B cell (primary cell): ENCODE data around the gene KDELR3. TPM values are rescaled to one million over a fixed set of nuclear protein-coding genes. Genes with fewer than 3 reads are reported as not detected.

Source experiments
- ATAC-seq: fragments of 200-7000 bp; cut with Tn5 transposase; one replicate; pipeline ENCODE4 v1.10.0; 2021; ENCODE audit warnings: low read depth, mild to moderate bottlenecking, moderate number of reproducible peaks, moderate library complexity
- CTCF ChIA-PET: fragments of 350-600 bp; sonication (Branson Sonifier 250); formaldehyde crosslinking; loops from one replicate; lab custom pipeline; 2021; ENCODE audit warnings: antibody characterized with exemption, inconsistent platforms; lab: Charles Lee
- POLR2A ChIA-PET: fragments of 350-600 bp; sonication (Branson Sonifier 250); formaldehyde crosslinking; loops from one replicate; lab custom pipeline; 2021; ENCODE audit warnings: antibody characterized with exemption; lab: Charles Lee
- DNase-seq: peaks from one replicate; pipeline ENCODE4 v3.0.0; 2013
- H2AFZ ChIP-seq: 2 replicates; pipeline ENCODE4 v1.6.1; 2012; ENCODE audit warnings: mild to moderate bottlenecking, low read depth, low read length; ENCODE audit not compliant: insufficient read depth, poor library complexity, severe bottlenecking
- H3K27ac ChIP-seq, 2 donors: 1 replicate in 1 of 2; 2 replicates in 1 of 2; pipeline ENCODE4 v1.5.1; 2012 to 2013; ENCODE audit warnings: low read length in 2 of 2, mild to moderate bottlenecking in 2 of 2, moderate library complexity in 1 of 2
- H3K27me3 ChIP-seq, 4 experiments: fragments of 200-600 bp in 1 of 4; sonication (generic) in 1 of 4; replicated peaks in 1 of 4; 1 replicate in 2 of 4; 2 replicates in 2 of 4; pipeline versions ENCODE4 v1.6.1 to v1.7.0; 2013 to 2016; ENCODE audit warnings: low read length in 3 of 4, mild to moderate bottlenecking in 2 of 4, mixed read lengths in 1 of 4, moderate library complexity in 1 of 4; ENCODE audit not compliant: insufficient read depth in 4 of 4, control insufficient read depth in 3 of 4; ENCODE audit errors: control extremely low read depth in 1 of 4
- H3K36me3 ChIP-seq, 2 experiments: replicated peaks in 1 of 2; 1 replicate in 1 of 2; 2 replicates in 1 of 2; pipeline versions ENCODE4 v1.6.1 to v1.7.1; 2013; ENCODE audit warnings: low read length in 1 of 2; ENCODE audit not compliant: insufficient read depth in 2 of 2, control insufficient read depth in 1 of 2; ENCODE audit errors: control extremely low read depth in 1 of 2, extremely low read depth in 1 of 2
- H3K4me1 ChIP-seq, 2 donors: fragments of 200-600 bp in 1 of 2; sonication (generic) in 1 of 2; 1 replicate in 1 of 2; 2 replicates in 1 of 2; pipeline versions ENCODE4 v1.5.1 to v1.6.1; 2013 to 2017; ENCODE audit warnings: low read length in 2 of 2; ENCODE audit not compliant: control insufficient read depth in 2 of 2, insufficient read depth in 2 of 2
- H3K4me2 ChIP-seq: replicated peaks from 2 replicates; pipeline ENCODE3; 2012; ENCODE audit warnings: mild to moderate bottlenecking, low read depth, low read length; ENCODE audit not compliant: poor library complexity, severe bottlenecking
- H3K4me3 ChIP-seq, 5 experiments: fragments of 200-600 bp in 1 of 5; sonication (generic) in 1 of 5; 1 replicate in 3 of 5; 2 replicates in 2 of 5; pipeline versions ENCODE4 v1.5.1 to v1.7.0; 2011 to 2016; ENCODE audit warnings: low read length in 4 of 5, mild to moderate bottlenecking in 4 of 5, low read depth in 2 of 5, control low read depth in 1 of 5, moderate library complexity in 1 of 5; ENCODE audit not compliant: insufficient read depth in 1 of 5; ENCODE audit errors: control extremely low read depth in 1 of 5, extremely low read depth in 1 of 5
- H3K79me2 ChIP-seq: fragments of 200-600 bp; sonication (generic); one replicate; pipeline ENCODE4 v1.6.0; 2016; ENCODE audit warnings: low read length; ENCODE audit not compliant: control insufficient read depth, insufficient read depth
- H3K9ac ChIP-seq: fragments of 200-600 bp; sonication (generic); 2 replicates; pipeline ENCODE4 v1.6.1; 2017; ENCODE audit warnings: mild to moderate bottlenecking, low read length, moderate library complexity
- H3K9me3 ChIP-seq, 3 donors: one replicate each; pipeline versions ENCODE4 v1.6.1 to v1.7.1; 2013; ENCODE audit warnings: low read length in 2 of 3; ENCODE audit not compliant: control insufficient read depth in 2 of 3, insufficient read depth in 1 of 3; ENCODE audit errors: control extremely low read depth in 1 of 3
- H4K20me1 ChIP-seq: 2 replicates; pipeline ENCODE4 v1.6.0; 2012; ENCODE audit warnings: mild to moderate bottlenecking, low read length; ENCODE audit not compliant: insufficient read depth, control insufficient read depth, poor library complexity, severe bottlenecking
- H3K27ac Mint-ChIP-seq: one replicate; pipeline ENCODE4 v1.8.0; 2021; ENCODE audit warnings: mixed read lengths
- H3K27me3 Mint-ChIP-seq: one replicate; pipeline ENCODE4 v1.8.0; 2021; ENCODE audit warnings: mixed read lengths
- H3K4me1 Mint-ChIP-seq: one replicate; pipeline ENCODE4 v1.8.0; 2021; ENCODE audit warnings: mixed read lengths
- H3K4me3 Mint-ChIP-seq: one replicate; pipeline ENCODE4 v1.8.0; 2021; ENCODE audit warnings: mixed read lengths
- H3K9me3 Mint-ChIP-seq: one replicate; pipeline ENCODE4 v1.8.0; 2022; ENCODE audit warnings: mixed read lengths; ENCODE audit not compliant: insufficient read depth
- EZH2 ChIP-seq: IDR thresholded peaks from 2 replicates; pipeline ENCODE4 v1.6.1; 2012; ENCODE audit warnings: borderline replicate concordance, low read depth, mild to moderate bottlenecking, moderate library complexity, low read length; ENCODE audit not compliant: insufficient read depth, poor library complexity, severe bottlenecking
- WGBS: methylation state at CpG from one replicate; pipeline ENCODE4 v1.1.5; 2013; ENCODE audit warnings: missing lambda C conversion rate; ENCODE audit not compliant: insufficient coverage; 5-methylcytosine and 5-hydroxymethylcytosine counted together
- intact Hi-C: fragments of 100-400 bp; cut with micrococcal nuclease; formaldehyde crosslinking; loops from one replicate; pipeline ENCODE4 v1.10.0; 2022
- polyA plus RNA-seq: library from polyadenylated mRNA; depleted of rRNA; stranded (reverse); fragments of >200 nt; gene quantifications from 2 replicates; pipeline ENCODE4 v1.2.3, GENCODE V29; 2012
- total RNA-seq, 2 donors: library from RNA; stranded (reverse); fragments of 120-200 nt in 1 of 2; gene quantifications; 1 replicate in 1 of 2; 2 replicates in 1 of 2; pipeline versions ENCODE4 v1.2.3 to v1.2.4, GENCODE V29; 2013 to 2022
- TF ChIP-seq, protein P1 (sequence below): fragments of 200-600 bp; IDR thresholded peaks from one replicate; pipeline ENCODE4 v1.8.0; 2022; ENCODE audit warnings: antibody characterized with exemption, mild to moderate bottlenecking

The KDELR3 gene
- total and polyA plus RNA-seq, 2 donors (not counting 1 experiment from before 2014, with no cell fraction given), result not detected

DNA sequence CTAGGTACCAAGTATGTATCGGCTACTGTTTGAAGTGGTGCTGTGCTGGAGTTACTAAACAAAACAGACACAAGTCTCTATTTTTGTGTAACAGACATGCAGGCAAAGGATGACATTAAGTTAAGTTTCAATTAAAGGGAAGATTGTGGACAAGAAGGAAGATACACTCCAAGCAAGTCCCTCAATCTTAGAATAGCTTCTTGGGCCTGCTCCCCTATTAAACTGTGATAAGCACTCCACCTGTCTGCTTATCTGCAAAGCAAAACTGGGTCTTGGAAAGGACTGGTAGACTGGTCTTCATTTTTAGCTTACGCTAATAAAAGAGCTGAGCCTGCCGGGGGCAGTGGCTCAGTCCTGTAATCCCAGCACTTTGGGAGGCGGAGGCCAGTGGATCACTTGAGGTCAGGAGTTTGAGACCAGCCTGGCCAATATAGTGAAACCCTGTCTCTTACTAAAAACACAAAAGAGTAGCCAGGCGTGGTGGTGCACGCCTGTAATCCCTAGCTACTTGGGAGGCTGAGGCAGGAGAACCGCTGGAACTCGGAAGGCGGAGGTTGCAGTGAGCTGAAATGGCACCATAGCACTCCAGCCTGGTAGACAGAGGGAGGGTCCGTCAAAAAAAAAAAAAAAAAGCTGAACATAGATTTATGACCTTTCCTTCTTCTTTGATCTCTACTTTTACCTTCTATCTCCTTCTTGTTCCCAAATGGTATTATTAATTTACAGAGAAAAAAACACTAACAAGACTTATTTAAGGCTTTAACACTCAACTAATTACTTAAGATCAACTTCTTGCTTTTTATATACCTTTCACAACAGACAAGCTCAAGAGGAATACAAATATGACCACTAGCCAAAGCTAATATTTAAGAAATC, 34.1 kb downstream of the KDELR3 start:
- ATAC-seq (no peak), DNase-seq (no peak)
- Histone ChIP-seq H3K79me2 (peaks cover 90% of the 10 kb centered on the region), H3K4me1 (peaks cover 34 to 40% of the 10 kb centered on the region in 2 donors), H4K20me1 (peaks cover 47% of the 10 kb centered on the region), H3K4me3 (no peak overlapping the region), H2AFZ (no peak overlapping the region), H3K27me3 (no peaks in the 10 kb centered on the region), H3K4me2 (peak overlapping the region; percentile 91), H3K9me3 (peaks cover 0 to 4% (median 0%) of the 10 kb centered on the region in 3 donors), H3K27ac (peak overlapping the region in 1 of 2 donors; percentile 59), H3K36me3 (peaks cover 6 to 70% of the 10 kb centered on the region in 2 experiments), H3K9ac (no peak overlapping the region)
- ChIA-PET POLR2A (interaction anchor here (0.7 kb wide), 2 partner anchors 12 to 215 kb away, joined by 3 to 7 read pairs; no protein-coding TSS in a partner anchor), CTCF (interaction anchor here (0.6 to 1.3 kb wide), 4 partner anchors 11 to 445 kb away, joined by 3 to 7 read pairs (median 4); partner anchors contain the start of gene PICK1)
- Mint-ChIP-seq H3K27ac (peak overlapping the region; percentile 17), H3K27me3 (no peaks in the 10 kb centered on the region), H3K9me3 (no peaks in the 10 kb centered on the region), H3K4me3 (peak overlapping the region; percentile 99), H3K4me1 (peaks cover 58% of the 10 kb centered on the region)
- WGBS, result 96% methylated on average over 7 of the region's 10 CpGs
- no peak for TF ChIP-seq EZH2
- TF ChIP-seq, protein P1, sequence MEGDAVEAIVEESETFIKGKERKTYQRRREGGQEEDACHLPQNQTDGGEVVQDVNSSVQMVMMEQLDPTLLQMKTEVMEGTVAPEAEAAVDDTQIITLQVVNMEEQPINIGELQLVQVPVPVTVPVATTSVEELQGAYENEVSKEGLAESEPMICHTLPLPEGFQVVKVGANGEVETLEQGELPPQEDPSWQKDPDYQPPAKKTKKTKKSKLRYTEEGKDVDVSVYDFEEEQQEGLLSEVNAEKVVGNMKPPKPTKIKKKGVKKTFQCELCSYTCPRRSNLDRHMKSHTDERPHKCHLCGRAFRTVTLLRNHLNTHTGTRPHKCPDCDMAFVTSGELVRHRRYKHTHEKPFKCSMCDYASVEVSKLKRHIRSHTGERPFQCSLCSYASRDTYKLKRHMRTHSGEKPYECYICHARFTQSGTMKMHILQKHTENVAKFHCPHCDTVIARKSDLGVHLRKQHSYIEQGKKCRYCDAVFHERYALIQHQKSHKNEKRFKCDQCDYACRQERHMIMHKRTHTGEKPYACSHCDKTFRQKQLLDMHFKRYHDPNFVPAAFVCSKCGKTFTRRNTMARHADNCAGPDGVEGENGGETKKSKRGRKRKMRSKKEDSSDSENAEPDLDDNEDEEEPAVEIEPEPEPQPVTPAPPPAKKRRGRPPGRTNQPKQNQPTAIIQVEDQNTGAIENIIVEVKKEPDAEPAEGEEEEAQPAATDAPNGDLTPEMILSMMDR, result no peak
- intact Hi-C loops, result loop anchor here (10.0 kb wide), 2 partner anchors 153 to 897 kb away; partner anchors contain the start of genes CBY1, FAM227A and GGA1
